Fibroblast of the aortic adventitia (primary cell): Measurements from ENCODE around the gene POU3F3. TPM values are rescaled to one million over a fixed set of nuclear protein-coding genes. Genes with fewer than 3 reads are reported as not detected.

Experiments used
- DNase-seq: peaks from one replicate; pipeline ENCODE4 v3.0.0-alpha.2; 2010; ENCODE audit warnings: low read depth
- H3K4me3 ChIP-seq: 2 replicates; pipeline ENCODE4 v1.5.1; 2011; ENCODE audit warnings: low read depth, mild to moderate bottlenecking, control low read depth, low read length, moderate library complexity
- CTCF ChIP-seq: IDR thresholded peaks from 2 replicates; pipeline ENCODE4 v1.5.1; 2011; ENCODE audit warnings: mild to moderate bottlenecking, low read length, control low read depth, inconsistent platforms; ENCODE audit not compliant: insufficient read depth
- total RNA-seq: library from RNA; depleted of rRNA; stranded (reverse); fragments of >200 nt; gene quantifications from 2 replicates; pipeline ENCODE4 v1.2.3, GENCODE V29; 2012; ENCODE audit warnings: low replicate concordance

Gene POU3F3
- total RNA-seq, 1 donor, result not detected

GRCh38 chr2:104840156-104840555 is 13.8 kb upstream of the POU3F3 start:
- DNase-seq, result no peak
- H3K4me3 ChIP-seq, result no peak overlapping the region
- no peak for TF ChIP-seq CTCF

DNA sequence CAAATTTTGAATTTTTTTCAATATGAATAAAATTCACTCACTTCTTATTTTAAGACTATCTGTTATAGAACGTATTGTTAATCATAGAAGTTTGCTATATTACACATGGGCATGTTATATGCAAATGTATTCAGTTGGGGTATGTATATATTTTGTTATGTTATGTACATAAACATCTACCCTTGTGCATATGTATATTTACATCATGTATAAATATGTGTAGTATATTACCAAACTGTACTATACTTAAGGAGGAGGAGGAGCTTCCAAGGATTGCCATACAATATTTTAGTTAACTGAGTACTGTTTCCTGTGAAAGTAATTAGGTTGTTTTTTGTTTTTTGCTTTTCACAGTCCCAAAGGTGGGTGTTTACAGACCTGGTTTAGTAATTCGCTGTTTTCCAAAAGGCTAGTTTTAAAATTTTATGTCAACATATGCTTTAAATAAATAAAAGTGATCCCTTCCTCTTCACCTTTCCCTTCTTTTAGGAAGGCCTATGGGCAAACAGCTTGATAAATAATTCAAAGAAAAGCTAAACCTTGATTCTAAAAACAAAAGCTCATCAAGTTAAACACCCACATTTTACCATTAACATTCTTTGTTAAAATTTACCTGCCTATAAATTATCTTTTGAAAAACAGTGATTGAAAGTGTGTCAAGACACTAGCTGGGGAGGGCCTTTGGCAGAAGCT is 12.9 kb upstream of the POU3F3 start:
- H3K4me3 ChIP-seq, result no peak overlapping the region
- no peak for DNase-seq
- TF ChIP-seq CTCF, result no peak

DNA sequence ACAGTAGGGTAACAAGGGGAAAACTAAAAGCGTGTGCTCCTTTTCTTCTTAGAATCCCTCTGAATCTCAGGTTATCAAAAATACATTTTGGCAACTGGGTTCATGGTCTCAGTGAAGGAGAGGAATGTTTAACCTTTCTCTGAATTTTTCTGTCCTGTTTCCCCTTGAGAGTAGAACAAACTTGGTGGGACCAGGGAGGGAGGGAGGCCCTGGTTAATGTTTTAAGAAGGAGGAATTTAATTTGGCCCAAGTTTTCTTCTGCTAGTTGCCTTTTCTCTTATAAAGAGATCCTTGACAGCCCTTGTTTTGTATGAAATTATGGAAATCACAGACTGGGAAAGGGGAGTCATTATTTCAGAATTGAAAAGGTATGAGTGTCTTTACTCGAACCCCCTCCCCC is 12.2 kb upstream of the POU3F3 start:
- DNase-seq, result no peak
- no peak overlapping the region for H3K4me3 ChIP-seq
- no peak for TF ChIP-seq CTCF

GRCh38 chr2:104844807-104845551 is 8.9 kb upstream of the POU3F3 start:
- DNase-seq, result no peak

GRCh38 chr2:104845552-104845931 is 8.4 kb upstream of the POU3F3 start:
- no peak overlapping the region for H3K4me3 ChIP-seq
- DNase-seq, result no peak
- no peak for TF ChIP-seq CTCF

More at GRCh38 chr2:104844807-104845551, 8.9 kb upstream of the POU3F3 start:
- TF ChIP-seq CTCF, result no peak
- no peak overlapping the region for H3K4me3 ChIP-seq

DNA sequence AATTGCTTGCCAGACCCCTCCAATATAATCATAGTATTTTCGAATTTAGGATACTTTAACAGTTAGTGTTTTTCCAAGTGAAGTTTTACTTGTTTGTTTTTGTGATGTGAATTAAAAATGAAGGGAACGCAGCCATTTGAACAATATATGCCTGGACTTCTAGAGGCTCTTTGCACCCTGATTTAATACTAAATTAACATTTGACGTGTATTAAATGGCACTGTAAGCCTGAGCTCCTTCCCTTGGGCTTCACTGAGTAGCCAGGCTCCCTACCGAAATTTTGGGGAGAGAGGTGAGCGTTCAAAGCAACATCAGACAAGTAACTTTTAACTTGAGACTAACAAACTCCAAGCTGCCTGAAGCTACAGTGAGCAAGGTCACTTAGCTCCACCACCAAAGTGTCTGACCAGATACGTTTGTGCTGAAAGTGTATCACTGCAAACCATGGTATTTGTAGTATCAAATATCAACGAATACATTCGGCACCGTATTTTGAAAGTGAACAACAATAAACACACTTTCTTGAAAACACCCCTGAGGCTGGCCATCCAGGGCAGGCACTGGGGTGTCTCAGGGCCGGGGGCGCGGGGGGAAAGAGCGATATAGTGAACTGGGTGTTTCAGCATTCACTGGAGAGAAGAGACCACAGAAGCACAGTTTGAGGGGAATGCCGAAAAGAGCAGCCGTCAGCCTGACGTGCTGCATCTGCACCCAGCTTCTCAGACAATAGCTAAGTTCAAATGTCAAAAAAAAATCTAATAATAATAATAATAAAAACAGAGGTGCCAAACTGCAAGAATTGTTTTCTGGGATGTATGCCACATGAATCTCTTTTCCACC is 7.7 kb upstream of the POU3F3 start:
- H3K4me3 ChIP-seq, result no peak overlapping the region
- DNase-seq, result no peak
- no peak for TF ChIP-seq CTCF
